Naive B cell (primary cell): Measurements from ENCODE around the gene TSSK2. TPM values are rescaled to one million over a fixed set of nuclear protein-coding genes. Genes with fewer than 3 reads are reported as not detected.

Source experiments
- ATAC-seq, 2 donors: fragments of 150-1000 bp; cut with Tn5 transposase; 2 replicates each; pipeline ENCODE4 v1.10.0; 2021; ENCODE audit warnings: low read depth in 2 of 2, mild to moderate bottlenecking in 2 of 2, moderate library complexity in 2 of 2
- DNase-seq: peaks from one replicate; pipeline ENCODE4 v3.0.0; 2022
- H3K27ac Mint-ChIP-seq, 6 donors: one replicate each; pipeline ENCODE4 v1.8.0; 2020 to 2022; ENCODE audit warnings: mild to moderate bottlenecking in 6 of 6, mixed read lengths in 6 of 6, moderate library complexity in 5 of 6, inconsistent platforms in 2 of 6
- H3K27me3 Mint-ChIP-seq, 3 donors: one replicate each; pipeline ENCODE4 v1.8.0; 2021 to 2022; ENCODE audit warnings: mixed read lengths in 3 of 3, mild to moderate bottlenecking in 1 of 3
- H3K36me3 Mint-ChIP-seq, 2 donors: one replicate each; pipeline ENCODE4 v1.8.0; 2020 to 2022; ENCODE audit warnings: mixed read lengths in 2 of 2, inconsistent platforms in 1 of 2, mild to moderate bottlenecking in 1 of 2
- H3K4me1 Mint-ChIP-seq, 3 donors: one replicate each; pipeline ENCODE4 v1.8.0; 2020 to 2022; ENCODE audit warnings: mixed read lengths in 3 of 3, inconsistent platforms in 1 of 3, mild to moderate bottlenecking in 1 of 3, moderate library complexity in 1 of 3
- H3K4me3 Mint-ChIP-seq, 8 donors: one replicate each; pipeline ENCODE4 v1.8.0; 2020 to 2022; ENCODE audit warnings: mild to moderate bottlenecking in 8 of 8, mixed read lengths in 8 of 8, moderate library complexity in 8 of 8, inconsistent platforms in 2 of 8
- H3K9me3 Mint-ChIP-seq, 7 donors: one replicate each; pipeline ENCODE4 v1.8.0; 2020 to 2022; ENCODE audit warnings: mixed read lengths in 7 of 7, mild to moderate bottlenecking in 5 of 7, inconsistent platforms in 2 of 7, moderate library complexity in 1 of 7
- polyA plus RNA-seq, 6 donors: library from polyadenylated mRNA; unstranded; fragments of 300-500 nt; fragmentation: Illumina TruSeq; gene quantifications; one replicate each; pipeline ENCODE4 v1.2.3, GENCODE V29; 2021; ENCODE audit warnings: low read depth in 6 of 6

The TSSK2 gene
- polyA plus RNA-seq, 6 donors from 2014 or later = not detected

GRCh38 chr22:19110064-19110458 is 21.0 kb upstream of the TSSK2 start:
- no peaks in the 10 kb centered on the region for H3K27me3 Mint-ChIP-seq
- ATAC-seq (no peak), DNase-seq (no peak)
- peaks cover 45 to 67% (median 66%) of the 10 kb centered on the region in 3 donors for H3K4me1 Mint-ChIP-seq
- H3K27ac Mint-ChIP-seq = peak overlapping the region; percentile 54 to 92 (median 84)
- no peaks in the 10 kb centered on the region for H3K9me3 Mint-ChIP-seq
- peak overlapping the region in 7 of 8 donors; percentile 61 to 87 (median 73) for H3K4me3 Mint-ChIP-seq
- H3K36me3 Mint-ChIP-seq = no peaks in the 10 kb centered on the region

GRCh38 chr22:19110646-19111045 is 20.5 kb upstream of the TSSK2 start:
- H3K36me3 Mint-ChIP-seq = no peaks in the 10 kb centered on the region
- no peaks in the 10 kb centered on the region for H3K9me3 Mint-ChIP-seq
- DNase-seq (no peak), ATAC-seq (no peak)
- H3K4me1 Mint-ChIP-seq = peaks cover 51 to 68% (median 66%) of the 10 kb centered on the region in 3 donors
- no peak overlapping the region for H3K4me3 Mint-ChIP-seq
- H3K27ac Mint-ChIP-seq = peak overlapping the region in 3 of 6 donors; percentile 31 to 92 (median 54)
- H3K27me3 Mint-ChIP-seq = no peaks in the 10 kb centered on the region

GRCh38 chr22:19111140-19111539 is 20.0 kb upstream of the TSSK2 start:
- DNase-seq (no peak), ATAC-seq (no peak)
- Mint-ChIP-seq H3K27ac (peak overlapping the region in 4 of 6 donors; percentile 28 to 92 (median 69)), H3K36me3 (no peaks in the 10 kb centered on the region), H3K4me1 (peaks cover 56 to 68% (median 66%) of the 10 kb centered on the region in 3 donors), H3K4me3 (peak overlapping the region in 1 of 8 donors; percentile 66), H3K9me3 (no peaks in the 10 kb centered on the region), H3K27me3 (no peaks in the 10 kb centered on the region)

- Mint-ChIP-seq H3K4me1 (peaks cover 57 to 68% (median 66%) of the 10 kb centered on the region in 3 donors), H3K4me3 (peak overlapping the region in 2 of 8 donors; percentile 66), H3K36me3 (no peaks in the 10 kb centered on the region), H3K9me3 (no peaks in the 10 kb centered on the region), H3K27ac (peak overlapping the region in 4 of 6 donors; percentile 28 to 91 (median 57)), H3K27me3 (no peaks in the 10 kb centered on the region)
- ATAC-seq (no peak), DNase-seq (no peak)
Measured at GRCh38 chr22:19111584-19111983, 19.5 kb upstream of the TSSK2 start.

- ATAC-seq = no peak
- no peaks in the 10 kb centered on the region for H3K36me3 Mint-ChIP-seq
- peaks cover 55 to 68% (median 68%) of the 10 kb centered on the region in 3 donors for H3K4me1 Mint-ChIP-seq
- H3K27me3 Mint-ChIP-seq = no peaks in the 10 kb centered on the region
- no peak overlapping the region for H3K4me3 Mint-ChIP-seq
- H3K9me3 Mint-ChIP-seq = no peaks in the 10 kb centered on the region
- H3K27ac Mint-ChIP-seq = no peak overlapping the region
- DNase-seq = no peak
Measured at GRCh38 chr22:19113429-19113828, 17.7 kb upstream of the TSSK2 start.

- Mint-ChIP-seq H3K4me1 (peaks cover 58 to 69% (median 68%) of the 10 kb centered on the region in 3 donors), H3K9me3 (no peaks in the 10 kb centered on the region), H3K36me3 (no peaks in the 10 kb centered on the region), H3K4me3 (peak overlapping the region in 3 of 8 donors; percentile 4 to 57 (median 12)), H3K27me3 (no peaks in the 10 kb centered on the region), H3K27ac (peak overlapping the region in 4 of 6 donors; percentile 53 to 86 (median 58))
- ATAC-seq (no peak), DNase-seq (no peak)
Measured at GRCh38 chr22:19114984-19115552, 16.0 kb upstream of the TSSK2 start.

- peak overlapping the region in 1 of 8 donors; percentile 12 for H3K4me3 Mint-ChIP-seq
- peak overlapping the region in 5 of 6 donors; percentile 8 to 86 (median 60) for H3K27ac Mint-ChIP-seq
- H3K36me3 Mint-ChIP-seq = no peaks in the 10 kb centered on the region
- H3K27me3 Mint-ChIP-seq = no peaks in the 10 kb centered on the region
- no peaks in the 10 kb centered on the region for H3K9me3 Mint-ChIP-seq
- DNase-seq (no peak), ATAC-seq (no peak)
- H3K4me1 Mint-ChIP-seq = peaks cover 60 to 71% (median 71%) of the 10 kb centered on the region in 3 donors
Measured at GRCh38 chr22:19115628-19116027, 15.5 kb upstream of the TSSK2 start.

GRCh38 chr22:19117111-19117512 is 14.0 kb upstream of the TSSK2 start:
- no peaks in the 10 kb centered on the region for H3K36me3 Mint-ChIP-seq
- peak overlapping the region in 1 of 6 donors; percentile 29 for H3K27ac Mint-ChIP-seq
- no peak for ATAC-seq

GRCh38 chr22:19118329-19118880 is 12.7 kb upstream of the TSSK2 start:
- H3K4me3 Mint-ChIP-seq = peak overlapping the region in 6 of 8 donors; percentile 15 to 93 (median 44)
- no peaks in the 10 kb centered on the region for H3K27me3 Mint-ChIP-seq
- peak overlapping the region in 4 of 6 donors; percentile 12 to 70 (median 56) for H3K27ac Mint-ChIP-seq
- DNase-seq = peak; percentile 31
- peaks cover 63 to 81% (median 79%) of the 10 kb centered on the region in 3 donors for H3K4me1 Mint-ChIP-seq
- no peaks in the 10 kb centered on the region for H3K36me3 Mint-ChIP-seq
- ATAC-seq = peak; percentile 7 to 8
- peaks cover 0 to 1% (median 0%) of the 10 kb centered on the region in 7 donors for H3K9me3 Mint-ChIP-seq

More at GRCh38 chr22:19117111-19117512, 14.0 kb upstream of the TSSK2 start:
- Mint-ChIP-seq H3K4me1 (peaks cover 60 to 72% (median 72%) of the 10 kb centered on the region in 3 donors), H3K27me3 (no peaks in the 10 kb centered on the region), H3K4me3 (peak overlapping the region in 3 of 8 donors; percentile 35 to 59 (median 46)), H3K9me3 (no peaks in the 10 kb centered on the region)
- DNase-seq = no peak

- no peak for DNase-seq
- ATAC-seq = no peak
- Mint-ChIP-seq H3K4me3 (peak overlapping the region; percentile 22 to 94 (median 83)), H3K27me3 (peaks cover 0 to 6% (median 0%) of the 10 kb centered on the region in 3 donors), H3K27ac (peak overlapping the region in 4 of 6 donors; percentile 16 to 88 (median 68)), H3K4me1 (peaks cover 58 to 80% (median 71%) of the 10 kb centered on the region in 3 donors), H3K9me3 (peaks cover 0 to 1% (median 0%) of the 10 kb centered on the region in 7 donors), H3K36me3 (no peaks in the 10 kb centered on the region)
Measured at GRCh38 chr22:19119949-19120348, 11.2 kb upstream of the TSSK2 start.

- H3K36me3 Mint-ChIP-seq = no peaks in the 10 kb centered on the region
Measured at GRCh38 chr22:19120829-19121630, 10.1 kb upstream of the TSSK2 start.

GRCh38 chr22:19121631-19122142 is 9.4 kb upstream of the TSSK2 start:
- H3K4me1 Mint-ChIP-seq = peaks cover 42 to 63% (median 55%) of the 10 kb centered on the region in 3 donors
- DNase-seq (peak; percentile 27), ATAC-seq (peak; percentile 13 to 16)
- H3K36me3 Mint-ChIP-seq = no peaks in the 10 kb centered on the region
- peaks cover 0 to 6% (median 0%) of the 10 kb centered on the region in 3 donors for H3K27me3 Mint-ChIP-seq
- H3K9me3 Mint-ChIP-seq = peaks cover 0 to 1% (median 0%) of the 10 kb centered on the region in 7 donors
- H3K4me3 Mint-ChIP-seq = peak overlapping the region; percentile 83 to 96 (median 92)
- H3K27ac Mint-ChIP-seq = peak overlapping the region in 4 of 6 donors; percentile 53 to 92 (median 86)

More at GRCh38 chr22:19120829-19121630, 10.1 kb upstream of the TSSK2 start:
- peak overlapping the region; percentile 83 to 96 (median 92) for H3K4me3 Mint-ChIP-seq
- peak overlapping the region in 5 of 6 donors; percentile 53 to 92 (median 81) for H3K27ac Mint-ChIP-seq
- H3K9me3 Mint-ChIP-seq = peaks cover 0 to 1% (median 0%) of the 10 kb centered on the region in 7 donors
- H3K4me1 Mint-ChIP-seq = peaks cover 49 to 70% (median 61%) of the 10 kb centered on the region in 3 donors
- DNase-seq = no peak
- peaks cover 0 to 6% (median 0%) of the 10 kb centered on the region in 3 donors for H3K27me3 Mint-ChIP-seq
- no peak for ATAC-seq
